Measurements from ENCODE around the gene SLC8A3. TPM values are rescaled to one million over a fixed set of nuclear protein-coding genes. Genes with fewer than 3 reads are reported as not detected.

The SLC8A3 gene
- total RNA-seq, 2 donors from 2014 or later: 0.49 to 0.95 TPM

GRCh38 chr14:70113211-70113610 lies 75.5 kb downstream of the SLC8A3 start:
- Histone ChIP-seq H3K27ac (no peak overlapping the region), H3K4me1 (ENCODE audit: control insufficient read depth in 1 of 2, low read depth in 2 of 2) (no peaks in the 10 kb centered on the region), H3K9me3 (no peaks in the 10 kb centered on the region), H3K4me3 (no peak overlapping the region), H3K36me3 (no peaks in the 10 kb centered on the region), H3K27me3 (replicated peaks; ENCODE audit: insufficient read depth) (no peaks in the 10 kb centered on the region)
- ATAC-seq (ENCODE audit: insufficient number of reproducible peaks, low FRiP score, low read depth) (no peak), DNase-seq (ENCODE audit: low spot score) (no peak)
- TF ChIP-seq CTCF (IDR thresholded peaks at IDR 0.05): no peak

GRCh38 chr14:70108419-70108818 lies 80.3 kb downstream of the SLC8A3 start:
- no peaks in the 10 kb centered on the region for H3K4me1 ChIP-seq (ENCODE audit: control insufficient read depth in 1 of 2, low read depth in 2 of 2)
- no peak overlapping the region for H3K4me3 ChIP-seq
- no peak for TF ChIP-seq CTCF (IDR thresholded peaks at IDR 0.05)
- DNase-seq (ENCODE audit: low spot score): no peak
- no peak for ATAC-seq (ENCODE audit: insufficient number of reproducible peaks, low FRiP score, low read depth)
- H3K27ac ChIP-seq: no peak overlapping the region
- H3K9me3 ChIP-seq: no peaks in the 10 kb centered on the region
- H3K36me3 ChIP-seq: no peaks in the 10 kb centered on the region
- no peaks in the 10 kb centered on the region for H3K27me3 ChIP-seq (replicated peaks; ENCODE audit: insufficient read depth)

GRCh38 chr14:70107309-70107708 lies 81.4 kb downstream of the SLC8A3 start:
- Histone ChIP-seq H3K27ac (no peak overlapping the region), H3K4me3 (no peak overlapping the region), H3K4me1 (ENCODE audit: control insufficient read depth in 1 of 2, low read depth in 2 of 2) (no peaks in the 10 kb centered on the region), H3K36me3 (no peaks in the 10 kb centered on the region), H3K27me3 (replicated peaks; ENCODE audit: insufficient read depth) (no peaks in the 10 kb centered on the region), H3K9me3 (no peaks in the 10 kb centered on the region)
- ATAC-seq (ENCODE audit: insufficient number of reproducible peaks, low FRiP score, low read depth): no peak
- no peak for DNase-seq (ENCODE audit: low spot score)
- no peak for TF ChIP-seq CTCF (IDR thresholded peaks at IDR 0.05)

- no peak for DNase-seq (ENCODE audit: low spot score)
- no peaks in the 10 kb centered on the region for H3K36me3 ChIP-seq
- H3K27ac ChIP-seq: no peak overlapping the region
- no peak overlapping the region for H3K4me3 ChIP-seq
- no peak for ATAC-seq (ENCODE audit: insufficient number of reproducible peaks, low FRiP score, low read depth)
- no peaks in the 10 kb centered on the region for H3K27me3 ChIP-seq (replicated peaks; ENCODE audit: insufficient read depth)
- TF ChIP-seq CTCF (IDR thresholded peaks at IDR 0.05): no peak
- H3K9me3 ChIP-seq: no peaks in the 10 kb centered on the region
- no peaks in the 10 kb centered on the region for H3K4me1 ChIP-seq (ENCODE audit: control insufficient read depth in 1 of 2, low read depth in 2 of 2)
Measured at GRCh38 chr14:70100071-70100470, 88.7 kb downstream of the SLC8A3 start.

- H3K36me3 ChIP-seq: no peaks in the 10 kb centered on the region
- no peak for TF ChIP-seq CTCF (IDR thresholded peaks at IDR 0.05)
- ATAC-seq (ENCODE audit: insufficient number of reproducible peaks, low FRiP score, low read depth): no peak
- H3K4me1 ChIP-seq (ENCODE audit: control insufficient read depth in 1 of 2, low read depth in 2 of 2): no peaks in the 10 kb centered on the region
- no peaks in the 10 kb centered on the region for H3K27me3 ChIP-seq (replicated peaks; ENCODE audit: insufficient read depth)
- DNase-seq (ENCODE audit: low spot score): no peak
- H3K4me3 ChIP-seq: no peak overlapping the region
- H3K27ac ChIP-seq: no peak overlapping the region
- H3K9me3 ChIP-seq: no peaks in the 10 kb centered on the region
Measured at GRCh38 chr14:70098250-70098809, 90.4 kb downstream of the SLC8A3 start.

Data from thoracic aorta (tissue), 2 donors.